ENCODE data around the gene VANGL2. TPM values are rescaled to one million over a fixed set of nuclear protein-coding genes. Genes with fewer than 3 reads are reported as not detected.
A peak's percentile ranks its signal among the peaks of the same experiment; 100 is the strongest.

The VANGL2 gene
- total RNA-seq, 1 donor from 2014 or later: 6.9 TPM

- DNase-seq: no peak
Observed at GRCh38 chr1:160406131-160406968, 6.0 kb downstream of the VANGL2 start.

DNA sequence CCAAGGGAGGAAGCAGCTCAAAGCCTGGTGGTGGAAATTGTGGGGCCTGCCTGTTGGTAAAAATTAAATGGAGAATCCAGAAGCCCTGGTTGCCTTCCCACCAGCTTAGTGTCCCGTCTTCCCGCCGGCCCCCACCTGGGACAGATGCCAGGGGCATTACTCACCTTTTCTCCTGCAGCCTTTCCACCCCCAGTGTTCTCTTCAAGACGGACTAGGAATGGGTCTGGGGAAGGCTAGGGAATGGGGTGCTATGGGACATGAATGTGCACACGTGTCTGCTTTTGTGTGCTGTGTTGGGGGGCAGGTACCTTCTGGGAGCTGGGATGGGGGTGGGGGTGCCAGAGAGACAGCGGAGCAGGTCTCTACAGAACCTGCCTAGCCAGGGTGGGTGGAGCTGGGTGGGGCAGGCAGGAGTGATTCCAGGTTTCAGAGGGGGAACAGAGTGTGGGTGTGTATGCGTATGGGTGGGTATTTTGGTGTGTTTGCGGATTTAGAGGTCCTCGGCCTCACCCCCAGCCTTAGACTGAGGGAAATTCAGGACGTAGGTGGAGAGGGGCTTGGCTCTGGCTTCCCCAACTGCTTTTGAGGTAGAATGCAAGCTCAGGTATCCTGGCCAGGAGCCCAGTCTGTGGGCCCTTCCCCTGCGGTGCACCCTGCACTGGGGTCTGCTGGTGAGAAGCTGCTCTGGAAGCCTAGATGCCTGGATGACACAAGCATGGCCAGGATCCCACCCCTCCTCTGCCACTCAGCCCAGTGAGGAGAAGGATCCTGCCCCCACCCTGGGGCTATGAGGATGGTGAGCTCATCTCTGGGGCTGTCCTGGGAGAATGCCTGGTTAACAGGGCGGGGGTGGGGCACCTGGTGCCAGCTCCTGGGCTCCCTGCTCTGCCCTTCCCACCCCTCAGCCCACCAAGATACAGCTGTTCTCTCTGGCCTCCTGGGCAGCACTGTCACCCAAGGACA, 7.8 kb downstream of the VANGL2 start:
- peak; percentile 50 for DNase-seq

DNA sequence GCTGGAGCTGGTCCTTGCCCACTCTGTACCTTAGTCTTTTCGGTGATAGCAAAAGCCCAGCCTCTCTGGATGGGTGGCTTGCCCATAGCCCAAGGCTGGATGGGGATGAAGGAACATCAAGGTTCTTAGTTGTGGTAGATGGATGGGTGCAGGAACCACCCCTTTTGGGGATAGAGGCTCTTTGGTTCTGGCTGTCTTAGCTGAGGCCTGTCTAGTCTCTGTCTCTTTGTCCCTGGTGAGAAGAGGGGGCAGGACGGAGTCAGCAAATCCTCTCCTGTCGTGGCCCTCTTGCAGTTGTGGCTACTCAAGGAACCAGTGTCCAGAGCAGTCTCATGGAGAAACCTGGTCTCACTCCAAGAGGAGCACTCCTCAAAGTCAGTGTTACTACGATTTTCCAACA, 8.5 kb downstream of the VANGL2 start:
- DNase-seq: no peak

GRCh38 chr1:160409486-160409885, 9.1 kb downstream of the VANGL2 start:
- DNase-seq: no peak

- DNase-seq: peak; percentile 89
Observed at GRCh38 chr1:160410406-160411005, 10.1 kb downstream of the VANGL2 start.

DNA sequence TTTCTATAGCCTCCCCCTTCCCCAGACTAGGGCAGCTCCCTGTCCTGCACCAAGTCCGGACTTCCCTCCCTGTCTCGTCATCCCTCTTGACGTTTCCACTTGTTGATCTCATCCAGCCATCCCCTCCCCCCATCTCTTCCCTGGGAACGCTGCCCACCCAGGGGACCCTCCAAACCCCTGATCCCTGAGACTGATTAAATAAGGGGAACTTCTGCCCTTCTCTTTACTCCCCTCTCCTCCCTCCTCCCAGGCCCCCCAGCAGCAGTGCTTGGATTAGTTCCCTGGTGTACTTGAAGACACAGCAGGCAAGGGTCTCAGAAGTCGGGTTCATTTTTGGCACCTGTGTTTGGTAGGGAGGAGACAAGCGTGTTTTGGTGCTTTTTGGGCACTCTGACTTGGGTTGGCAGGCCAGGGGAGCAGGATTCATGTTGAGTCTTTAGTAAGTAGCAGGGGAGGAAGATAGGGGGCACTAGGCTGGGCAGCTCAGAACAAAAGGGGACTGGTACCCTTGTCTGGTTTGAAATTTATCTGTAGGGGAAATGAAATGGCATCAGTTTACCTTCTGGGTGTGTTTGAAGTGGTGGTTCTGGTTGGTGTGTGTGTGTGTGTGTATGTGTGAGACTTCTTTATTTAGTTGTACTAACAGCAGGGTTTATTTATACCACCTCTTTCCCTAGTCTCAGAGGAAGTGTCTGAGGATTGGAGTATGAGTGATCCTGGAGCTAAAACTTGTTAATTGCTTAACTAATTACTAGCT, 11.1 kb downstream of the VANGL2 start:
- DNase-seq: peak; percentile 64

DNA sequence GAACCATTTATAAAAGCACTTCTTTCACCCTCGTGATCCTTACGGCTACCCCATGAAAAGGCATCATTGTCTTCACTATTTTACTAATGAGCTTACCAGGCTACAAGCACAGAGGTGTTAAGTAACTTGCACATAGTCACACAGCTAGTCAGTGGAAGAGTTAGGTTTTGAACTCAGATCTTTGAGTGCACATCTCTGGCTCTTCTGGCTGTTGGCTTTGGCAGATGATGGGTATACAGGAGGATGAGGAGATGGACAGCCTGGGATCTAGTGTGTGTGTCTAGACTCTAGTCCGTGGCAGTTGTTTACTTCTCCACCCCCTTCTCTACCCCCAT, 11.6 kb downstream of the VANGL2 start:
- DNase-seq: no peak

DNA sequence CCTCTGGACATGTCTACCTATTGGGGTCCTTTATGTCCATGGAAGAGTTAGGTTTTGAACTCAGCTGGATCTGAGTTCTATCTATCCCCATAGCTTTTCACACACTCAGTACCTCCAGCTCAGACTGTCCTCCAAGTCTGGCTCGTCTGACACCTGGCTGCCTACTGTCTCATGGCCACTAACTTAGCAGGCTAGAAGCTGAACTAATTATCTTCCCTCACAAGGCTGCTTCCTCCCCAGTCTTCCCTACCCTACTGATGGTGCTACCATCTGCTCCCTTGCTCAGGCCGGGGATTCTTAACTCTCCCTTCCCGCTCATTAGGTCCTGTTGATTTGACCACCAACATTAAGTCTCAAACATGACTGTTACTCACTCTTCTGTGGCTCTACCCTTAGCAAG, 13.4 kb downstream of the VANGL2 start:
- DNase-seq: no peak

- no peak for DNase-seq
Observed at GRCh38 chr1:160414881-160415280, 14.5 kb downstream of the VANGL2 start.

GRCh38 chr1:160415696-160416290, 15.4 kb downstream of the VANGL2 start:
- no peak for DNase-seq

DNA sequence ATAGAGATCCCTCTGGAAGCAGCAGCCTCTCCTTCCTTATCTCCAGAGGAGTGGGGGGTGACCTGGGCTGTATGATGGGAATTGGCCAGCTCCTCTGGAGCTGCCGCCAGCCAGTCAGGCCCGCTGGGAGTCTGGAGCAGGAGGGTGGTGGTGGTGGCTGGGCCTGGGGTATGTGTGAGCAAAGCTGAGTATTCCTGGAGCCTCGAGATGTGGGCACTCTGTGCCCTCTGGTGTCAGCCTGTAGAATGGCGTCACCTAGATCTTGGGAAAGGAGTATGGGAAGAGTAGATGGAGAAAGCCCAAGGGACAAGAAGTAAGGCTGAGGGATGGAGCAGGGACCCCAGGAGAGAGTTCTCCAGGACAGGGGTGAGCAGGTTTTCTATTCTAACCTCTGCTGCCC, 16.0 kb downstream of the VANGL2 start:
- DNase-seq: peak; percentile 36

DNA sequence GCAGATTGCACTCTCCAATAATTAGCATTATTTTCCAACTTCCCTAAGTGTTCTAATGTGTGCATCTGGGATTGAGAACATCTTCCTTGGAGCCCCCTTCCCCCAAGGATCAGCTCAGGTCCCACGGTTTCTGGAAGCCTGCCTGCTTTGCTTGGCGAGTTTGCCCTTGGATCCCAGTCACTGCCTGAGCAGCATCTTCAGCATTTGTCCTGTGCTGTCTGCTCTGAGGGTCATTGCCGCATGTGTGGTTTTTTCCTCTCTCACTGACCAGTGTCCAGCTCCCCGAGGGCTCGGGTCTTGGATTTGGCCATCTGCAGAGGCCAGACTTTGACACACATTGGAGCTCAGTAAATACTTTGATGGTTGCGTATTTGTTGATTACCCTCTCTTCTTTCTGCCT, 18.1 kb downstream of the VANGL2 start:
- DNase-seq: no peak

GRCh38 chr1:160419150-160419837, 18.9 kb downstream of the VANGL2 start:
- no peak for DNase-seq

GRCh38 chr1:160419838-160420169, 19.4 kb downstream of the VANGL2 start:
- no peak for DNase-seq

DNA sequence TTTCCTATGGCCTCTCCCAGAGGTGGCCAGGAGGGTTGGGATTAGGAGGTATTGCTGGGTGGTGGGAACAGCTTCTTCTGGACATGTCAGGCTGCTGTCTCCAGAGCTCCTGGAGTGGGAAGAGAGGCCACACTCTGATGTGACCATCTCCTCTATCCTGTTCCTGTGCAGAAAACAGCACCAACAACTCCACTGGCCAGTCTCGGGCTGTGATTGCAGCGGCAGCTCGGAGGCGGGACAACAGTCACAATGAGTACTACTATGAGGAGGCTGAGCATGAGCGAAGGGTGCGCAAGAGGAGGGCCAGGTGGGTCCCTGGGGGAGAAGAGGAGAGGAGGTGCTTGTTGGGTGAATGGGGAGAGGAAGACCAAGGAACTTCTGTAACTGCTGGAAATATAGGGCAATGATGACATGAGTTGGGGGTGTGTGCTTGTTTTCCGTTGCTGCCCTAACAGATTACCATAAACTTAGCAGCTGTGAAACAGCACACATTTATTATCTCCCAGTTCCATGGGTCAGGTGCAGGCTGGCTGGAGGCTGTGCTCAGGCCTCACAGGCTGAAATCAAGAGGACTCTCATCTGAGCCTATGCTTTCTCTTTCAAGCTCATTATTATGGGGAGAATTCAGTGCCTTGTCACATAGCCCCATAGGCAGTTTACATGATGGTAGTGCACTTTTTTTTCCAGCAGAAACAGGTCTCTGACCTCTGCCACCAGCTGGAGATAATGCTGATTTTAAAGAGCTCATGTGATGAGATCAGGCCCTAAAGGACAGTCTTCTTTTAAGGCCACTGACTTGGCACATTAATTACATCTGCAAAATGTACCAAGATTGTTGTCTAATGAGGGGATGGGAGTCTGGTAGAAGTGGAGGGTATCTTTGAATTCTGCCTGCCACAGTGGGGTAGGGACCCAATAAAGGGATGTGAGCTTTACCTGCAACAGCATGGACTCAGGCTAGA, 20.8 kb downstream of the VANGL2 start:
- no peak for DNase-seq

DNA sequence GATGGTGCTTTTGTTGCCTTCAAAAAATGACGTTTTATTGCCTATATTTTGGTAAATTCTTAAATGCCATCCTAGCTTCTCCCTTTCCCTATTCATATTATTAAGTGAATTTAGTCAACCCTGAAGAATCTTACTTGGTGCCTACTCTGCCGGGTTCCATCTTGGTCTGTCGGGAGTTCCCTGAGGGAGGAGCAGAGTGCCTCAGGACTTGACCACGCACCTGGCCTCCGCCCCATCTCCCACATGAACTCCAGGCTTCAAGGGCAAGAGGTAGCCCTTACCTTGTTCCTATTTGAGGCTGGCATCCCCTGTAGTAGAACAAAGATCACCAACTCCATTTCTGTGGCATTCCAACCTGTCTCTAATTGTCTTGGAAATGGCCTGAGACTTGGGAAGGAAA, 21.5 kb downstream of the VANGL2 start:
- no peak for DNase-seq

DNA sequence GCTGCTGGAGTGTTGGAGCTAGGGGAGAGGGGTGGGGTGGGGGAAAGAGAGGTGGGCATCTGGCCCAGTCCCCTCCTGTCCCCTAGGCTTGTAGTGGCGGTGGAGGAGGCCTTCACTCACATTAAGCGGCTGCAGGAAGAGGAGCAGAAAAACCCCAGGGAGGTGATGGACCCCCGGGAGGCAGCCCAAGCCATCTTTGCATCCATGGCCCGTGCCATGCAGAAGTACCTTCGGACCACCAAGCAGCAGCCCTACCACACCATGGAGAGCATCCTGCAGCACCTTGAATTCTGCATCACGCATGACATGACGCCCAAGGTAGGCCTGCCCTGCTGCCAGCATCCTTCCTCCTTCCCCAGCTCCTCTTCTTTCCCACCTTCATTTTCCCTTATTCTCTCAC, 23.6 kb downstream of the VANGL2 start:
- DNase-seq: no peak

GRCh38 chr1:160425847-160426246, 25.5 kb downstream of the VANGL2 start:
- DNase-seq: no peak

- no peak for DNase-seq
Observed at GRCh38 chr1:160427625-160428024, 27.3 kb downstream of the VANGL2 start.

DNA sequence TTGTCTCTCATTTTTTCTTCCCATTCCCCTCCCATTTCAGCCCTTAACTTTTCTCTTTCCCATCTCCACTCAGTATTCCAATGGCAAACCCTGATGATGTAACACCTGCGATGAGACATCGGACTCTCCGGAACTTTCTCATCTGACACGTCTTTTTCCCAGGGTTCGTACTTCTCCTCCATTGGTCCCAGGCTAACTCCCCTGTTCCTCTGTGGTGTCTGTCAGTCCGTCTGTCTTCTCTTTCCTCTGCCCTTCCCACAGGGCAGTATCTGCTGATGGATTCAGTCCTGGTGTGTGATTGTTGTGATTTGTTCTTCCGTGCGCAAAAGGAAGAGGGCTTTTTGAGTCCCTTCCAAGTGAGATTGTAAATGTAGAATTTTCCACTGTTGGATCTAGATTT, 27.7 kb downstream of the VANGL2 start:
- DNase-seq: no peak

Measured in tongue (tissue), 2 donors.